Glomerular visceral epithelial cell (primary cell): Measurements from ENCODE around the gene KRTAP5-5.
"Not testable (repeated sequence)": the region's sequence is repeated elsewhere in the genome, so short reads cannot be mapped to it uniquely, and the experiment has no call there.

Experiments used
- DNase-seq: peaks from one replicate; pipeline ENCODE4 v3.0.0-alpha.2; 2016; ENCODE audit errors: extremely low spot score

KRTAP5-5 gene, protein sequence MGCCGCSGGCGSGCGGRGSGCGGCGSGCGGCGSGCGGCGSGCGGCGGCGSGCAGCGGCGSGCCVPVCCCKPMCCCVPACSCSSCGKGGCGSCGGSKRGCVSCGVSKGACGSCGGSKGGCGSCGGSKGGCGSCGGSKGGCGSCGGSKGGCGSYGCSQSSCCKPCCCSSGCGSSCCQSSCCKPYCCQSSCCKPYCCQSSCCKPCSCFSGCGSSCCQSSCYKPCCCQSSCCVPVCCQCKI

DNA sequence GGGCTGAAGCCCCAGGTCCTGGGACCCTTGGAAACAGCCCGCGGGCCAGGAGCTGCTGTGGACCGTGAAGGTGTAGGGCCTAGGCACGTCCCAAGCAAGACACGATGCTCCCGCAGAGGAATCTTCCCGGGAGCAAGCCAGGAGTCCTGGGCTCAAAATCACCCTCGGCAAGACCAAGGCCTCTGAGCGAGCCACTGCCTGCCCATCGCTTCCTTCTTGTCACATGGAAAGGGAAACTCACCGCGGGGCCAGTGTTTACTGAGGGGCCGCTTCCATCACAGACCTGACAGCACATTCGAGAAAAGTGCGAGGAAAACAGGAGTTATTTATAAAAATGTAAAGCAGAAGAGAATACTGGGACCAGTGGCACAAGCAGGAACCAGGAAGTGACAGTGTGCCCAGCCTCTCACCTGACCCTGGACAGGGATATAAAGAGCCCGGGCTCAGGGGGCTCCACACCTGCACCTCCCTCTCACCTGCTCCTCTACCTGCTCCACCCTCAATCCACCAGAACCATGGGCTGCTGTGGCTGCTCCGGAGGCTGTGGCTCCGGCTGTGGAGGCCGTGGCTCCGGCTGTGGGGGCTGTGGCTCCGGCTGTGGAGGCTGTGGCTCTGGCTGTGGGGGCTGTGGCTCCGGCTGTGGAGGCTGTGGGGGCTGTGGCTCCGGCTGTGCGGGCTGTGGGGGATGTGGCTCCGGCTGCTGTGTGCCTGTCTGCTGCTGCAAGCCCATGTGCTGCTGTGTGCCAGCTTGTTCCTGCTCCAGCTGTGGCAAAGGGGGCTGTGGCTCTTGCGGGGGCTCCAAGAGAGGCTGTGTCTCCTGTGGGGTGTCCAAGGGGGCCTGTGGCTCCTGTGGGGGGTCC, at the start of gene KRTAP5-5:
KRTAP5-5 (plus strand) TSS at position 450 of the 860 bp plus-strand sequence; CDS start at position 516, 66 bp downstream.
- DNase-seq: no peak

DNA sequence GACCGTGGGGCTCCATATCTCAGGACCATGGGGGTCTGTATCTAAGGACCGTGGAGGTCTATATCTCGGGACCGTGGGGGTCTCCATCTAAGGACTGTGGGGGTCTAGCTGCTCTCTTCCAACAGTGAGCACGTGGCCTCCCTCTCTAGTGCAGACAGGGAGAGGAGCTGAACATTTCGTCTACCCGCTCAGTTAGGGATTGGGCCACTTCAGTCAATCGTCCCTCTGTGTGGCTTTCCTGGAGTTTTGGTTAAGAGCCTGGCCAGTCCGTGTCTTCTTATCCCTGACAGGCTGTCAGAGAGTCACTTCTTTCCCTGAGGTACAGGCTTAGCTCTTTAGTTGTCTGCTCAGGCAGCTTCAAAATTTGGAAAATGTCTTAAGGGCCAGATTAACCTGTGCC, 47.6 kb upstream of the KRTAP5-5 start:
- no peak for DNase-seq

DNA sequence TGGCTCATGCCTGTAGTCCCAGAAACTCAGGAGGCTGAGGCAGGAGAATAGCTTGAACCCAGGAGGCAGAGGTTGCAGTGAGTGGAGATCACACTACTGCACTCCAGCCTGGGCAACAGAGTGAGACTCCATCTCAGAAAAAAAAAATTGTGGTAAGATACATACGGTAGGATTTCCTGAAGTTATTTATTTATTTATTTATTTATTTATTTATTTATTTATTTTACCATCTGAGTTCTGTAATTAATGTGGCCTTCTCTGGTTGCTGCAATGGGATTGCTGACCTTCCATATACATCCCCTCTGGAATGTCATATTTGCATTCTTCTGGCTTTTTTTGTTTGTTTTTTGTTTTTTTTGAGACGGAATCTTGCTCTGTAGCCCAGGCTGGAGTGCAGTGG, 46.7 kb upstream of the KRTAP5-5 start:
- not testable (repeated sequence) for DNase-seq

DNA sequence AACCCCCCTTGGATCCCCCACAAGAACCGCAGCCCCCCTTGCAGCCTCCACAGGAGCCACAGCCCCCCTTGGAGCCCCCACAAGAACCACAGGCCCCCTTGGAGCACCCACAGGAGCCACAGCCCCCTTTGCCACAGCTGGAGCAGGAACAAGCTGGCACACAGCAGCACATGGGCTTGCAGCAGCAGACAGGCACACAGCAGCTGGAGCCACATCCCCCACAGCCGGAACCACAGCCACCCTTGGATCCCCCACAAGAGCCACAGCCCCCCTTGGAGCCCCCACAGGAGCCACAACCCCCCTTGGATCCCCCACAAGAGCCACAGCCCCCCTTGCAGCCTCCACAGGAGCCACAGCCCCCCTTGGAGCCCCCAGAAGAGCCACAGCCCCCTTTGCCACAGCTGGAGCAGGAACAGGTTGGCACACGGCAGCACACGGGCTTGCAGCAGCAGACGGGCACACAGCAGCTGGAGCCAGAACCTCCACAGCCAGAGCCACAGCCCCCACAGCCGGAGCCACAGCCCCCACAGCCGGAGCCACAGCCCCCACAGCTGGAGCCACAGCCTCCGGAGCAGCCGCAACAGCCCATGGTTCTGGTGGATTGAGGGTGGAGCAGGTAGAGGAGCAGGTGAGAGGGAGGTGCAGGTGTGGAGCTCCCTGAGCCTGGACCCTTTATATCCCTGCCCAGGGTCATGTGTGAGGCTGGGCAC, 44.8 kb upstream of the KRTAP5-5 start, which contains the start of gene KRTAP5-1:
KRTAP5-1 (minus strand) TSS at position 623 of the 710 bp plus-strand sequence; CDS start at position 589, 34 bp downstream.
- DNase-seq: not testable (repeated sequence)

DNA sequence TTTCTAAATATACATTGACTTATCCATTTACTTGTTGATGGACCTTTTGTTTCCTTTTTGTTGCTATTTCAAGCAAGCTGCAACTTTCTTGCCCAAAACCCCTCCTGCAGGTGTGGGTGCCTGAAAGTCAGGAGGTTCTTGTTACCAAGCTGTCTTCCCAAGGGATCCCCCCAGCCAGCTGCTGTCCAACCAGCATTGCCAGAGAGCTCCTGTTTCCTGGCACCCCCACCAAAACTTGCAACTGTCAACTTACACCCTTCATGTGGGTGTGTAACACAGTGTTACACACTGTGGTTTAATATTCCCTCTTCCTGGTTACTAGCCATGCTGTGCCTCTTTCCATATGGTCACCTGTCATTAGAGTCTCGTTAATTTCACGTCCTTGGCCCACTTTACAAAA, 42.9 kb upstream of the KRTAP5-5 start:
- no peak for DNase-seq

DNA sequence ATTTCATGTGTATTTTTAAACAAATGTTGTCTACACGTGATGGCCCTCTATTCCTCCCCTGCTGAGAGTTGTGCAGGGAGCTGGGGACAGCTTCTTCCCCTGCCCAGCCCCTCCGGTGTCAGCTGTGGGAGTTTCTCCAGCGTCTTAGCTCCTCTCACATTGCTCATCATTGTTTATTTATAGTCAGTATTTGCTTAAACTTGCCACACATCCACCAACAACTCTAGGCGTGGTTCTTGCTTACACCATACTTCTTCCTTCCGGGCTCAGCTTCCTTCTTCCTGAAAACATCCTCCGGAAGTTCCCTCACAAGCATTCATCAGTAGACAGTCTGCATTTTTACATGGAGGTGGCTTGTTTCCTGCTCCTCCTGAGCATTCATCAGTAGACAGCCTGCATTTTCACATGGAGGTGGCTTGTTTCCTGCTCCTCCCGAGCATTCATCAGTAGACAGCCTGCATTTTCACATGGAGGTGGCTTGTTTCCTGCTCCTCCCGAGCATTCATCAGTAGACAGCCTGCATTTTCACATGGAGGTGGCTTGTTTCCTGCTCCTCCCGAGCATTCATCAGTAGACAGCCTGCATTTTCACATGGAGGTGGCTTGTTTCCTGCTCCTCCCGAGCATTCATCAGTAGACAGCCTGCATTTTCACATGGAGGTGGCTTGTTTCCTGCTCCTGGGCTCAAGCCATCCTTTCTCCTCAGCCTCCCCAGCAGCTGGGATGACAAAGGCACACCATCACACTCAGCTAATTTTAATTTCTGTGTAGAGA, 40.2 kb upstream of the KRTAP5-5 start:
- DNase-seq: not testable (repeated sequence)

DNA sequence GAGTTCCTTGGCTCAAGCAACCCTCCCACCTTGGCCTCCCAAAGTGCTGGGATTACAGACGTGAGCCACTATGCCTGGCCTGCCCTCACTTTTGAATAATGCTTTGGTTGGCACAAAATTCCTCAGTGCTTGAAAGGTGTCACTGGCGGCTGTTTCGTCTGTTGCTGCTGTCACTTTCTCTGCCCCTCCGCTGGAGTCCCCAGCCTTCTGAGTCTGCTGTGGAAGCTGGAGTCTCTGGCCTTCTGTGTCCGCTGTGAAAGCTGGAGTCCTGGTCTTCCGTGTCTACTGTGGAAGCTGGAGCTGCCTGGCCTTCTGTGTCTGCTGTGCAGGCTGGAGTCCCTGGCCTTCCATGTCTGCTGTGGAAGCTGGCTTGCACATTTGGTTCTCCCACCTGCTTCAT, 39.6 kb upstream of the KRTAP5-5 start:
- DNase-seq: no peak

DNA sequence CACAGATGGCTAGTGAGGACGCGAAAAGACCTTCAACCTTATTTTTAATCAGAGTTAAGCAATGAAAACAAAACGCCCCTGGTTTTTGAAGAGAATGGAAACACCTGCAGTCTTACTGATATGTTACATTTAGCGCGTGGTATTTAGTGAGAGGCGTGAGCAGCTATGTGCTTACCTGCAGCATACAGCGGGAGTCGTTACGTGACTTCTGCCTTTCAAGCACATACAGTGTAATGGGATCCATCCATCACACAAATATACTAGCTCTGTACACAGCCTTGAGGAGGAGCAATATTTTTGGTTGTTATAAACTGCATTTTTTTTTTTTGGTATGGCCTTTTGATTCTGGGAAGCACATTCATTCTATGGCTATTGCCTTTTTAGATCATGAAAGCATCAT, 36.9 kb upstream of the KRTAP5-5 start:
- DNase-seq: no peak

DNA sequence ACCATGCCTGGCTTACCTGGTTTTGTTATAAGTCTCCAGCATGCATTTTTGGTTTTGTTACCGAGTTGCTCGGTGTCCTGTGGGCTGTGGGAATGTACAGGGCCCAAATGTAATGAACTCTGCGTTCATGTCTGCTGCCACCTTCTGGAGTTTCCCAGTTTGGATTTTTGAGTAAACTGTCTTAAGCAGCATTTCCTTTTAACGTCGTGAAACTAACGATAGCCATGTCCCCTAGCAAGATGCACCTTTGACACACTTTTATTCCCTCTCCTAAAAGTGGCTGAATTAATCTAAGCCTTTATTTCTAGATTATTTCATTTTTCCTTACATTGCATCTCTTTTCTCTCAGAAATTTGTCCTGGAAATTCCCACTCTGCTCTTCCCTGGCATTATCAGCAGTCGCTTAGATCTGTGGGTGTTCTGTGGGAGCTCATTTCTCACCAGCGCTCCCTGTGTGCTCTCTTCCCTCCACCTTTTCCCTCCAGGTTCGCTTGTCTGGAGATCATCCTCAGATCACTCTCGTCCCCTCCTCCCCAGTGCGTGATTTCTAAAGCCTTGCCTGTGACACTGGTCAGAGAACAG, 33.5 kb upstream of the KRTAP5-5 start:
- not testable (repeated sequence) for DNase-seq

DNA sequence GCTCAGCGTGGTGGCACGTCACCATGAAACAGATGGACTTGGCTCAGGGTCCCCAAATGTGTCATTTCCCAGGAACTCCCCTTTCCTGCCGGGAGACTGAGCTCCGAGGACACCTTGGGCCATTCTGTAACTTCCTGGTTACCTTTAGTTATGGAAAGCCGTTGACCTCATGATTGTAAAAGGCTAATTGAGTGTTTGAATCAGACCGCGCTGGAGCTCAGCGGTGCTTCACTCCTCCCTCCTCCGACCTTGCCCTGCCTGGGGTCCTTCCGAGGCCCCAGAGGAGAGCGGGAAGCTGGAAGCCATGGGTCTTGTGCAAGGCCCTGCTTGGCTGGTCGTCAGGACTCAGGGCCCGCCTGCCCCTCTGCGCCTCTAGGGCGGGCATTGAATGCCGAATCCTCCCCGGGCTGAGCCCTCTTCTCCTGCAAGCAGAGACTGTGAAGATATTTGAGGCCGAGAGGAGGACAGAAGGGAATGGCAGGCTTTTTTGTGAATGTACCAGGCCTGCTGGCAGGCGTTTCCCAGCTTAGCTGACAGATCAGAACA, 32.9 kb upstream of the KRTAP5-5 start:
- DNase-seq: not testable (repeated sequence)

DNA sequence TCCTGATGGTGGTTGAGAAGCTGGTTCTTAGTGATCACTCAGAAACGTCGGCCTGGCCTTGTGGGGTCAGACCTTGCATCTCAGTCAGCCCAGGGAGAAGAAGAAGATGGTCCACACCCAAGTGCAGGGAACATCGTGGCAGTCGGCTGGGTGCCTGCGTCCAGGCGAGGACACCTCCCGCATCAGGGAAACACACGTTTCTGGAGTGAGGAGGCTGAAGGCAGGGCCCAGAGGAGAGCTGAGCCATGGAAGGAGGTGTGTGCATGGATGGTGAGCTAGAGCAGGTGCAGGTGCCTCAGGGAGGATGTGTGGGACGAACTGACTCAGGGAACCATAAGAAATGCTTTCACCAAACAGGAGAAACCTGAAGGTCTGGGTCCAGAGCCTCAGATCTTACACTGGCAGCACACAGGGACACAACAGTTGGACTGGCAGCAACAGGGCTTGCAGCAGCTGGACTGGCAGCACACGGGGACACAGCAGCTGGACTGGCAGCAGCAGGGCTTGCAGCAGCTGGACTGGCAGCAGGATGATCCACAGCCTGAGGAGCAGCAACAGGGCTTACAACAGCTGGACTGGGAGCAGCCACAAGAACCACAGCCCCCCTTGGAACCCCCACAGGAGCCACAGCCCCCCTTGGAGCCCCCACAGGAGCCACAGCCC, 32.1 kb upstream of the KRTAP5-5 start:
- no peak for DNase-seq

DNA sequence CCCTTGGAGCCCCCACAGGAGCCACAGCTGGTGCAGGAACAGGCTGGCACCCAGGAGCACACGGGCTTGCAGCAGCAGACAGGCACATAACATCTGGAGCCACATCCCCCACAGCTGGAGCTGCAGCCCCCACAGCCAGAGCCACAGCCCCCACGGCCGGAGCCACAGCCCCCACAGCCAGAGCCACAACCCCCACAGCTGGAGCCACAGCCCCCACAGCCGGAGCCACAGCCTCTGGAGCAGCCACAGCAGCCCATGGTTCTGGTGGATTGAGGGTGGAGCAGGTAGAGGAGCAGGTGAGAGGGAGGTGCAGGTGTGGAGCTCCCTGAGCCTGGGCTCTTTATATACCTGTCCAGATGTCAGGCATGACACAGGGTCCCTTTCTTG, 31.6 kb upstream of the KRTAP5-5 start, which contains the start of gene KRTAP5-2:
KRTAP5-2 (minus strand) TSS at position 301 of the 387 bp plus-strand sequence; CDS start at position 257, 44 bp downstream.
- no peak for DNase-seq

DNA sequence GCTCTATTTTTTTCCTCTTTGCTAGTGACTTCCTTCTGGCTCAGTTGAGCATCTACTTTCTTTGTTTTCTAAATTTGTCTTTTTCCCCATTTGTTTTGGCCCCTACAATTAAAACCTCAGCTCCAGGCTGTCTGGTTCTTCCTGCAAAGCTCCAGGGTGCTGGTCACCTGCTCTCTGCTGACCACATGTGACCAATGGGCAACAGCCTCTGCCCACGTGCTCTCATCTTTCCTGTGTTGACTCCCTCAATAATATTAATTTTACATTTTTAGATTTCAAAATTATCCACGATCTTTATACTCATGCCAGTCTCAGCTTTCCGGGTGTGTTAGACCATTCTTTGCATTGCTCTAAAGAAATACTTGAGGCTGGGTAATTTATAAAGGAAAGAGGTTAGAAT, 31.2 kb upstream of the KRTAP5-5 start:
- not testable (repeated sequence) for DNase-seq

DNA sequence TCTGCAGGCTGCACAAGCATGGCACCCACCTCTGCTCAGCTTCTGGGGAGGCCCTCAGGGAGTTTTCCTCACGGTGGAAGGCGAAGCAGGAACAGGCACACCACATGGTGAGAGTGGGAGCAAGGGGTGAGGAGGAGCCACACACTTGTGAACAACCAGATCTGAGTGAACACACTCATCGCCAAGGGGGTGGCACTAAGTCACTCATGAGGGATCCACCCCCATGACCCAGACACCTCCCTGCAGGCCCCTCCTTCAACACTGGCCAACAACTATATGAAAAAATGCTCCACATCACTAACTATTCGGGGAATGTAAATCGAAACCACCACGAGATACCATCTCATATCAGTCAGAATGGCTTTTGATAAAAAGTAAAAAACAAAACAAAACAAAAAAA, 30.8 kb upstream of the KRTAP5-5 start:
- no peak for DNase-seq

DNA sequence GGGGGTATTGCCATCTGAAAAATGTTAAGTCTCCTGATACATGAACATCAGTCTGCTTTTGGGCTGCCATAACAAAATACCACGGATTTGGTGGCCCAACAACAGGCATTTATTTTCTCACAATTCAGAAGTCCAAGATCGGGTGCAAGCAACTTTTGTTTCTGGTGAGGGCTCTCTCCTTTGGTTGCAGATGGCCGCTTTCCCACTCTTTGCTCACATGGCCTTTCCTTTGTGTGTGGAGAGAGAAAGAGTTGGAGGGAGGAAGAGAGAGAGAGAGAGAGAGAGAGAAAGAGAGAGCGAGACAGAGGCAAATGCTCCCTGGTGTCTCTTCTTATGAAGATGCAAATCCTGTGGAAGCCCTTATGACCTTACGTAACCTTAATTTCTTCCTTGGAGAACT, 28.9 kb upstream of the KRTAP5-5 start:
- no peak for DNase-seq

DNA sequence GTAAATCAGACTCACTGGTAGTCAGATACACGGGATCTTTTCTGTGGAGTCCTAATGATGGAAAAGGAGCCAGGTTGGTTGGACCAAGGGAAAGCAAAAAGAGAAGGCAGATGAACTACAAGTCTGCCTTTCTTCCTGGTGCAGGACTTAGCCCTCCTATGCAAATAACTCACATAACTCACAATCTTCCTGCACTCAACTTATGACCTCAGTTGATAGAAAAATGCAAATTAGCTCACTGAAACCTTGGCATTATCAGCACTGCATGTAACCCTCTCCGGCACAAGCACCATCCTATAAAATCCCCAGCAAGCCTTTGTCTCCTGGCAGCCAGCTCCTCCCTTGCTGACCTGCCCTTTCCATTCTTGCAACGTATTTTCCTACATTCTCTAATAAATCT, 27.9 kb upstream of the KRTAP5-5 start:
- DNase-seq: not testable (repeated sequence)

DNA sequence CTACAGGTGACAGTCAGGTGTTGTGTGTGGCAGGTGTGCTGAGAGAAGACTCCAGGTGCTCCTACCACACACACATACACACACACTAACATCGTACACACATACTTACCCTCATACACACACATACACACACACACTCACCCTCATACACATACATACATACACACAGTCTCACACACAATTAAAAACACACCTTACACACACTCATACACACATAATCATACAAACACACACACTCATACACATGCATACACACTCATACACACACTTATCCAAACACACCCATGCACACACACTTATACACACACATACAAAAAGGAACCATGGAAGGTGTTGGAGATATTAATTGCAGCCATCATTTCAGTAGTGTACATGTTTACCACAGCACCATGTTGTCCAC, 25.9 kb upstream of the KRTAP5-5 start:
- no peak for DNase-seq

DNA sequence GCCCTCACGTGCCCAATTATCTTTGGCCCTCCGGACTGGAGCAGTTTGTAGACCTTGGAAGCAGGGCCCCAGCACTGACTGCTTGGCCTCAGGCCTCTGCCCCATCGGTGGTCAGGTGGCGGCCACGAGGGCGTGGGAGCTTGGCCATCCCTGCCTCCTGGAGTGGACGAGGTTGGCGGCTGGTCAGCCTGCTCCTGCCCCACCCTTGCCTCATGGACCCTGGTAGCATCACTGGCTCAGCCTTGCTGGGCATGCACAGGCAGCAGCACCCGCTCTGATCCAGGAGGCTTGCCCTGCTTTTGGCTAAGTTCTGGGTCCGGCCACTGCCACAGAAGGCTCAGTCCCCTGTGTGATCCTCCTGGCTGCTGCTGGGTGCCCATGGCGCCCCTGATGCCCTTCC, 25.4 kb upstream of the KRTAP5-5 start:
- DNase-seq: no peak

DNA sequence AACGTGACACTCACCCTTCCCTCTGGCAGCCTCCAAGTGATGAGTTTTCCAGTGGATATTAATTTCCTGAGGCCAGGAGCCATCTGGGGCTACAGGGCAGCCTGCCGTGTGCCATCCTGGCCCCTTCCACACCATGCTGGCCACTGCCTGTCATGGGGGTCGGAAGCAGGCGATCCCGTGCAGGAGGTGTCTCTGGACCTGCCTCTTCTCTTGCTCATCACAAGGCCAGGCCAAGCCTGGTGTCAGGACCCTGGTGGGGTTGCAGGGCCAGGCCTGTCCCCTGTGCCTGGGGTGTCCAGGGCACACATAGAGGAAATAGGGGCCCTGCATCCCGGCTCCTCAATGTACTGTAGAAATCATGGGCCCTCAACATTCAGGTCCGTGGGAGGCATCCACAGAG, 24.9 kb upstream of the KRTAP5-5 start:
- no peak for DNase-seq

DNA sequence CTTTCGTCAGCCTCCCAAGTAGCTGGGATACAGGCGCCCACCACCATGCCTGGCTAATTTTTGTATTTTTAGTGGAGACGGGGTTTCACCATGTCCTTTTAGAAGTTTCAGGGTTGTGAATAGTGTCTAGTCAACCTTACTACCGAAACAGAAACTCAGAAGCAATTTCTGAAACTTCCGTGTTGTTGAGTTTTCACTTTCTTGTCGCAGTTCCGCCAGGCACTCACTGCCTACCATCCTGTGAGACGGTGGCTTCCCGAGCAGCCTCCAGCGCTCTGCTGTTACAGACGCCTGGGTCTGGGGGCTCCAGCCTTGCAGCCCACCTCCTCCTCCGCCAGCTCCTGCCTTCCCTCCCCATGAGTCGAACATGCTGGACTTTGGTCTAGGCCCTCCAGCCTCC, 23.7 kb upstream of the KRTAP5-5 start:
- not testable (repeated sequence) for DNase-seq
